Uterus (tissue), 4 donors: ENCODE results near the gene SRCIN1. TPM values are rescaled to one million over a fixed set of nuclear protein-coding genes. Genes with fewer than 3 reads are reported as not detected.

ENCODE experiments used
- DNase-seq, 2 donors: peaks; one replicate each; pipeline ENCODE4 v3.0.0-alpha.2; 2019 to 2020
- H3K27ac ChIP-seq, 2 donors: fragments of 200-600 bp; sonication (generic); 1 replicate in 1 of 2; 2 replicates in 1 of 2; pipeline ENCODE4 v1.5.1; 2016 to 2018
- H3K27me3 ChIP-seq, 2 donors: fragments of 200-600 bp; sonication (generic); one replicate each; pipeline ENCODE4 v1.5.1; 2018 to 2019; ENCODE audit warnings: control low read depth in 1 of 2
- H3K36me3 ChIP-seq, 2 donors: fragments of 200-600 bp; sonication (generic); one replicate each; pipeline ENCODE4 v1.5.1; 2019; ENCODE audit warnings: control low read depth in 1 of 2
- H3K4me1 ChIP-seq, 2 donors: fragments of 200-600 bp; sonication (generic); one replicate each; pipeline ENCODE4 v1.5.1; 2018 to 2019; ENCODE audit warnings: control low read depth in 1 of 2
- H3K4me3 ChIP-seq, 2 donors: fragments of 200-600 bp; sonication (generic); 1 replicate in 1 of 2; 2 replicates in 1 of 2; pipeline ENCODE4 v1.5.1; 2018 to 2019; ENCODE audit warnings: mild to moderate bottlenecking in 1 of 2
- H3K9me3 ChIP-seq, 2 donors: fragments of 200-600 bp; sonication (generic); one replicate each; pipeline ENCODE4 v1.5.1; 2019; ENCODE audit warnings: control low read depth in 1 of 2
- CTCF ChIP-seq, 4 experiments: fragments of 200-600 bp in 2 of 4; fragments of 450-650 bp in 2 of 4; sonication (generic) in 2 of 4; IDR thresholded peaks; one replicate each; pipeline ENCODE4 v1.5.1; 2016 to 2019; ENCODE audit warnings: antibody characterized with exemption in 4 of 4, mild to moderate bottlenecking in 2 of 4, moderate library complexity in 1 of 4
- POLR2A ChIP-seq, 2 donors: fragments of 450-650 bp; IDR thresholded peaks; one replicate each; pipeline ENCODE4 v1.6.1; 2016; ENCODE audit warnings: antibody characterized with exemption in 2 of 2, mild to moderate bottlenecking in 1 of 2, moderate library complexity in 1 of 2
- intact Hi-C: fragments of 100-400 bp; cut with DNase I; formaldehyde crosslinking; loops from one replicate; pipeline ENCODE4 v1.15.1; 2023; ENCODE audit warnings: low total_unique reads
- total RNA-seq, 4 donors: library from RNA; depleted of rRNA in 3 of 4; stranded (reverse); fragments of >200 nt in 3 of 4; gene quantifications; one replicate each; pipeline versions ENCODE4 v1.1.0 to v1.2.4, GENCODE V29; 2014 to 2023
- donor health status: DM: yes; HTN: yes; CAD: no.

Gene SRCIN1
- total RNA-seq, 4 donors from 2014 or later, result 3.4 to 6.6 TPM; not detected in 2

GRCh38 chr17:38619451-38619795, 13.7 kb upstream of the SRCIN1 start:
- Histone ChIP-seq H3K36me3 (no peaks in the 10 kb centered on the region), H3K4me1 (no peaks in the 10 kb centered on the region), H3K27ac (no peak overlapping the region), H3K9me3 (no peaks in the 10 kb centered on the region), H3K27me3 (no peaks in the 10 kb centered on the region), H3K4me3 (no peak overlapping the region)
- DNase-seq, result no peak
- no peak for TF ChIP-seq POLR2A (IDR thresholded peaks at IDR 0.05)
- no peak for TF ChIP-seq CTCF (IDR thresholded peaks at IDR 0.05)
- intact Hi-C loops, result no loop called here

GRCh38 chr17:38617967-38618760, 12.4 kb upstream of the SRCIN1 start:
- no peak overlapping the region for H3K27ac ChIP-seq
- H3K4me1 ChIP-seq, result no peaks in the 10 kb centered on the region
- no peak for TF ChIP-seq POLR2A (IDR thresholded peaks at IDR 0.05)
- no peak for TF ChIP-seq CTCF (IDR thresholded peaks at IDR 0.05)
- H3K4me3 ChIP-seq, result no peak overlapping the region
- H3K9me3 ChIP-seq, result no peaks in the 10 kb centered on the region
- no peaks in the 10 kb centered on the region for H3K27me3 ChIP-seq
- intact Hi-C loops, result no loop called here
- no peaks in the 10 kb centered on the region for H3K36me3 ChIP-seq
- no peak for DNase-seq

GRCh38 chr17:38617074-38617860, 11.5 kb upstream of the SRCIN1 start:
- Histone ChIP-seq H3K4me3 (no peak overlapping the region), H3K27me3 (no peaks in the 10 kb centered on the region), H3K36me3 (no peaks in the 10 kb centered on the region), H3K27ac (no peak overlapping the region), H3K4me1 (no peaks in the 10 kb centered on the region), H3K9me3 (no peaks in the 10 kb centered on the region)
- DNase-seq, result no peak
- TF ChIP-seq POLR2A (IDR thresholded peaks at IDR 0.05), result no peak
- no peak for TF ChIP-seq CTCF (IDR thresholded peaks at IDR 0.05)
- intact Hi-C loops, result no loop called here

- Histone ChIP-seq H3K4me3 (no peak overlapping the region), H3K36me3 (no peaks in the 10 kb centered on the region), H3K27ac (no peak overlapping the region), H3K27me3 (no peaks in the 10 kb centered on the region), H3K9me3 (peaks cover 0 to 5% of the 10 kb centered on the region in 2 donors), H3K4me1 (no peaks in the 10 kb centered on the region)
- no peak for DNase-seq
- TF ChIP-seq POLR2A (IDR thresholded peaks at IDR 0.05) (no peak), CTCF (IDR thresholded peaks at IDR 0.05) (no peak)
- intact Hi-C loops, result no loop called here
Measured at GRCh38 chr17:38616361-38616760, 10.6 kb upstream of the SRCIN1 start.
